ENCODE results near the gene RPL13. TPM values are rescaled to one million over a fixed set of nuclear protein-coding genes. Genes with fewer than 3 reads are reported as not detected.

RPL13 gene
- total RNA-seq, 1 donor from 2014 or later: 8,204 TPM

GRCh38 chr16:89602273-89602951 lies 41.9 kb downstream of the RPL13 start:
- H3K4me3 ChIP-seq: peak overlapping the region in 1 of 2 donors; percentile 21
- no peaks in the 10 kb centered on the region for H3K9me3 ChIP-seq
- no peak for DNase-seq (ENCODE audit: extremely low spot score in 2 of 2)
- peaks cover 9% of the 10 kb centered on the region for H3K4me1 ChIP-seq
- no peak for TF ChIP-seq POLR2A (IDR thresholded peaks at IDR 0.05)
- TF ChIP-seq POLR2AphosphoS5 (IDR thresholded peaks at IDR 0.05; ENCODE audit: insufficient read depth in 1 of 2, low read depth in 1 of 2): peak in 1 of 2 donors; percentile 11
- no peak for TF ChIP-seq CTCF (IDR thresholded peaks at IDR 0.05)
- no peak overlapping the region for H3K27ac ChIP-seq
- no peaks in the 10 kb centered on the region for H3K36me3 ChIP-seq
- intact Hi-C loops (cut with DNase I): no loop called here
- no peaks in the 10 kb centered on the region for H3K27me3 ChIP-seq

DNA sequence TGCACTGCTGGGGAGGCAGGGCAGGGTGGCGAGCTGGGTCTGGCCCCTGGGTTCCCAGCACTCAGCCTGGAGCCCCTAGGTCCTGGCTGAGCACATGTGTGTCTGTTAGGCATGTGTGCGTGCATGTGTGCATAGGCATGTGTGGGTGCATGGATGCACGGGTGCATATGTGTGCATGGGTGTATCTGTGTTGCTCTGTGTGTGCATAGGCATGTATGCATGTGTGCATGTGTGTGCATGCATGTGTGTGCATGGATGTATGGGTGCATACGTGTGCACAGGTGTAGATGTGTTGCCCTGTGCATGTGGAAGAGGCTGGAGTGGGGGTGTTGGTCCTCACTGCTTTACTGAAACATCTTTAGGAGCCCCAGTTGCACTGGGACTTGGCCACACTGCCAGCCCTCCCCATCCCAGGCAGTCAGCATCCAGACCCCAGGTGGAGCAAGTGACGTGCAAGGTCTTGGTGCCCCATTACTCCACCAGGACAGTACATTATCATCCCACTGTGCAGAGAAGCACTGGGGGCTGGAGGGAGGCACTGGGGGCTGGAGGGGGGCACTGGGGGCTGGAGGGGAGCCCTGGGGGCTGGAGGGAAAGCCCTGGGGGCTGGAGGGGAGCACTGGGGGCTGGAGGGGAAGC lies 42.6 kb downstream of the RPL13 start:
- H3K4me1 ChIP-seq: peaks cover 9% of the 10 kb centered on the region
- no peaks in the 10 kb centered on the region for H3K36me3 ChIP-seq
- no peak for DNase-seq (ENCODE audit: extremely low spot score in 2 of 2)
- intact Hi-C loops (cut with DNase I): no loop called here
- H3K27ac ChIP-seq: no peak overlapping the region
- no peaks in the 10 kb centered on the region for H3K27me3 ChIP-seq
- no peak for TF ChIP-seq POLR2AphosphoS5 (IDR thresholded peaks at IDR 0.05; ENCODE audit: insufficient read depth in 1 of 2, low read depth in 1 of 2)
- TF ChIP-seq CTCF (IDR thresholded peaks at IDR 0.05): no peak
- TF ChIP-seq POLR2A (IDR thresholded peaks at IDR 0.05): no peak
- H3K4me3 ChIP-seq: no peak overlapping the region
- H3K9me3 ChIP-seq: no peaks in the 10 kb centered on the region

DNA sequence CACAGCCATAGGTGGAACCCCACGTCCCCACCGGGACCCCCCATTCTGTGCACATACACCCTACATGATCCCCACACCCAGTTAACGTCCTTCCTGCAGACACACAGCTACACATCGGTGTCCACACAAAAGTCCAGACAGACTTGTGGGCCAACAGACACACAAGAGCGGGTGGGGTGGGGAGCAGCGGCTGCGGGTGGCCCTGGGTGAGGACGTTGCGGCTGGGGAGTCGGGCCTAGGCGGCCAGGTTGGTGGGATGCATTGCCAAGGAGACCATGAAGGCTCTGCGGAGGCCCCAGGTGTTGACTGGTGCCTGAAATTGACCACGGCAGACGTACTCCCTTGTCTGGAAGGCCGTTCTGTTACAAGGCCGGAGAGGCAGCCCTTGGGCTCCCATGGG lies 44.3 kb downstream of the RPL13 start:
- Histone ChIP-seq H3K27me3 (no peaks in the 10 kb centered on the region), H3K9me3 (no peaks in the 10 kb centered on the region), H3K36me3 (no peaks in the 10 kb centered on the region), H3K27ac (no peak overlapping the region), H3K4me1 (peaks cover 9% of the 10 kb centered on the region), H3K4me3 (no peak overlapping the region)
- no peak for TF ChIP-seq POLR2AphosphoS5 (IDR thresholded peaks at IDR 0.05; ENCODE audit: insufficient read depth in 1 of 2, low read depth in 1 of 2)
- no peak for TF ChIP-seq CTCF (IDR thresholded peaks at IDR 0.05)
- no peak for TF ChIP-seq POLR2A (IDR thresholded peaks at IDR 0.05)
- intact Hi-C loops (cut with DNase I): no loop called here
- no peak for DNase-seq (ENCODE audit: extremely low spot score in 2 of 2)

GRCh38 chr16:89605186-89605970 lies 44.9 kb downstream of the RPL13 start:
- Histone ChIP-seq H3K36me3 (no peaks in the 10 kb centered on the region), H3K4me3 (no peak overlapping the region), H3K27ac (no peak overlapping the region), H3K27me3 (no peaks in the 10 kb centered on the region), H3K9me3 (no peaks in the 10 kb centered on the region), H3K4me1 (peaks cover 9% of the 10 kb centered on the region)
- TF ChIP-seq CTCF (IDR thresholded peaks at IDR 0.05): no peak
- TF ChIP-seq POLR2AphosphoS5 (IDR thresholded peaks at IDR 0.05; ENCODE audit: insufficient read depth in 1 of 2, low read depth in 1 of 2): no peak
- no peak for TF ChIP-seq POLR2A (IDR thresholded peaks at IDR 0.05)
- intact Hi-C loops (cut with DNase I): no loop called here
- no peak for DNase-seq (ENCODE audit: extremely low spot score in 2 of 2)
